ENCODE data around the gene RERE.

Gene RERE

GRCh38 chr1:8664887-8665286 lies 152.6 kb downstream of the RERE start:
- no peak for DNase-seq (ENCODE audit: low read depth)

GRCh38 chr1:8663915-8664329 lies 153.5 kb downstream of the RERE start:
- no peak for DNase-seq (ENCODE audit: low read depth)

- no peak for DNase-seq (ENCODE audit: low read depth)
These were observed 154.2 kb downstream of the RERE start for GRCh38 chr1:8663090-8663802.

- DNase-seq (ENCODE audit: low read depth): no peak
These were observed 154.9 kb downstream of the RERE start for GRCh38 chr1:8662380-8663072.

- peak; percentile 75 for DNase-seq (ENCODE audit: low read depth)
These were observed 156.0 kb downstream of the RERE start for GRCh38 chr1:8661185-8662110.

GRCh38 chr1:8660411-8660828 lies 157.0 kb downstream of the RERE start:
- peak; percentile 86 for DNase-seq (ENCODE audit: low read depth)

- no peak for DNase-seq (ENCODE audit: low read depth)
These were observed 157.8 kb downstream of the RERE start for GRCh38 chr1:8659593-8659992.

- DNase-seq (ENCODE audit: low read depth): no peak
These were observed 163.6 kb downstream of the RERE start for GRCh38 chr1:8653878-8654277.

GRCh38 chr1:8652467-8653046 lies 164.9 kb downstream of the RERE start:
- no peak for DNase-seq (ENCODE audit: low read depth)

GRCh38 chr1:8651962-8652361 lies 165.5 kb downstream of the RERE start:
- DNase-seq (ENCODE audit: low read depth): no peak

- DNase-seq (ENCODE audit: low read depth): no peak
These were observed 166.1 kb downstream of the RERE start for GRCh38 chr1:8651236-8651890.

GRCh38 chr1:8649875-8650274 lies 167.6 kb downstream of the RERE start:
- DNase-seq (ENCODE audit: low read depth): no peak

GRCh38 chr1:8649027-8649426 lies 168.4 kb downstream of the RERE start:
- no peak for DNase-seq (ENCODE audit: low read depth)

GRCh38 chr1:8646996-8647395 lies 170.4 kb downstream of the RERE start:
- DNase-seq (ENCODE audit: low read depth): no peak

GRCh38 chr1:8646189-8646588 lies 171.3 kb downstream of the RERE start:
- no peak for DNase-seq (ENCODE audit: low read depth)

GRCh38 chr1:8643542-8644536 lies 173.6 kb downstream of the RERE start:
- no peak for DNase-seq (ENCODE audit: low read depth)

- no peak for DNase-seq (ENCODE audit: low read depth)
These were observed 175.3 kb downstream of the RERE start for GRCh38 chr1:8642114-8642513.

- DNase-seq (ENCODE audit: low read depth): no peak
These were observed 176.0 kb downstream of the RERE start for GRCh38 chr1:8641377-8641997.

- no peak for DNase-seq (ENCODE audit: low read depth)
These were observed 176.5 kb downstream of the RERE start for GRCh38 chr1:8640950-8641349.

GRCh38 chr1:8639148-8639547 lies 178.3 kb downstream of the RERE start:
- DNase-seq (ENCODE audit: low read depth): no peak
